ENCODE data around the gene ZNF23.

GRCh38 chr16:71504901-71505300 lies 42.9 kb upstream of the ZNF23 start:
- TF ChIP-seq, protein P1, sequence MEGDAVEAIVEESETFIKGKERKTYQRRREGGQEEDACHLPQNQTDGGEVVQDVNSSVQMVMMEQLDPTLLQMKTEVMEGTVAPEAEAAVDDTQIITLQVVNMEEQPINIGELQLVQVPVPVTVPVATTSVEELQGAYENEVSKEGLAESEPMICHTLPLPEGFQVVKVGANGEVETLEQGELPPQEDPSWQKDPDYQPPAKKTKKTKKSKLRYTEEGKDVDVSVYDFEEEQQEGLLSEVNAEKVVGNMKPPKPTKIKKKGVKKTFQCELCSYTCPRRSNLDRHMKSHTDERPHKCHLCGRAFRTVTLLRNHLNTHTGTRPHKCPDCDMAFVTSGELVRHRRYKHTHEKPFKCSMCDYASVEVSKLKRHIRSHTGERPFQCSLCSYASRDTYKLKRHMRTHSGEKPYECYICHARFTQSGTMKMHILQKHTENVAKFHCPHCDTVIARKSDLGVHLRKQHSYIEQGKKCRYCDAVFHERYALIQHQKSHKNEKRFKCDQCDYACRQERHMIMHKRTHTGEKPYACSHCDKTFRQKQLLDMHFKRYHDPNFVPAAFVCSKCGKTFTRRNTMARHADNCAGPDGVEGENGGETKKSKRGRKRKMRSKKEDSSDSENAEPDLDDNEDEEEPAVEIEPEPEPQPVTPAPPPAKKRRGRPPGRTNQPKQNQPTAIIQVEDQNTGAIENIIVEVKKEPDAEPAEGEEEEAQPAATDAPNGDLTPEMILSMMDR (IDR thresholded peaks at IDR 0.05) = no peak
- TF ChIP-seq POLR2A (IDR thresholded peaks at IDR 0.05) = no peak
